Dorsolateral prefrontal cortex (tissue), 118 donors: ENCODE measurements around the gene ATF7IP. TPM values are rescaled to one million over a fixed set of nuclear protein-coding genes. Genes with fewer than 3 reads are reported as not detected.

ENCODE experiments used
- total RNA-seq, 120 experiments: library from RNA; stranded (reverse); gene quantifications; one replicate each; pipeline versions ENCODE4 v1.2.3 to v1.2.4, GENCODE V29; 2022

Gene ATF7IP
- total RNA-seq, 120 experiments from 2014 or later = 49.2 to 99.3 (median 71.5) TPM

Other genes with a start within 250 kb of the ATF7IP start
- 1 to 10 TPM in 103 of 120 experiments, under 1 TPM in 17; 0.26 to 8.7 (median 1.9) TPM for gene PLBD1, start 202.2 kb downstream of the ATF7IP start, total RNA-seq